ENCODE data around the gene MACROD2.

Gene MACROD2

GRCh38 chr20:15563836-15564235 lies 1568.5 kb downstream of the MACROD2 start:
- no peak for DNase-seq (ENCODE audit: low read depth)
- H3K4me3 ChIP-seq (ENCODE audit: control insufficient read depth, low read depth, low read length), result no peak overlapping the region
- TF ChIP-seq, protein P1, sequence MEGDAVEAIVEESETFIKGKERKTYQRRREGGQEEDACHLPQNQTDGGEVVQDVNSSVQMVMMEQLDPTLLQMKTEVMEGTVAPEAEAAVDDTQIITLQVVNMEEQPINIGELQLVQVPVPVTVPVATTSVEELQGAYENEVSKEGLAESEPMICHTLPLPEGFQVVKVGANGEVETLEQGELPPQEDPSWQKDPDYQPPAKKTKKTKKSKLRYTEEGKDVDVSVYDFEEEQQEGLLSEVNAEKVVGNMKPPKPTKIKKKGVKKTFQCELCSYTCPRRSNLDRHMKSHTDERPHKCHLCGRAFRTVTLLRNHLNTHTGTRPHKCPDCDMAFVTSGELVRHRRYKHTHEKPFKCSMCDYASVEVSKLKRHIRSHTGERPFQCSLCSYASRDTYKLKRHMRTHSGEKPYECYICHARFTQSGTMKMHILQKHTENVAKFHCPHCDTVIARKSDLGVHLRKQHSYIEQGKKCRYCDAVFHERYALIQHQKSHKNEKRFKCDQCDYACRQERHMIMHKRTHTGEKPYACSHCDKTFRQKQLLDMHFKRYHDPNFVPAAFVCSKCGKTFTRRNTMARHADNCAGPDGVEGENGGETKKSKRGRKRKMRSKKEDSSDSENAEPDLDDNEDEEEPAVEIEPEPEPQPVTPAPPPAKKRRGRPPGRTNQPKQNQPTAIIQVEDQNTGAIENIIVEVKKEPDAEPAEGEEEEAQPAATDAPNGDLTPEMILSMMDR (IDR thresholded peaks at IDR 0.05; ENCODE audit: control insufficient read depth, insufficient read depth, low read depth, low read length, missing control alignments), result no peak

DNA sequence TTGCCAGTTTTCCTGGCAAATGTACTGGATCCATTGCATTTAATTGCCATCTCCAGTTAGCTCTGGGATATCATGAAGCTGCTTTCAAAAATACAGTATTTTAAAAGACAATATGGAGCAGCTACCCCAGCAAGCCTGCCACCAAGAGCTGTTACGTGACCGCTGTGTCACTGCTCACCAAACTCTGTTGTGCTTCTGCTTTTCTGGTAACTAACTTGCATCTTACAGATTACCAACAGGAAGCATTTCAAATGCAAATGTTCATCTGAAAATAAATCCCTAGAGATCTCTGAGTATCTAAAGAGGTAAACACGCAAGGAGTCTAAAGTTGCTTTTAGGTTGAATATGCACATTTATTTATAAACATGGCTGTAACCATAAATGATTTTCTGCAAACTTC lies 1569.7 kb downstream of the MACROD2 start:
- TF ChIP-seq, protein P1 (IDR thresholded peaks at IDR 0.05; ENCODE audit: control insufficient read depth, insufficient read depth, low read depth, low read length, missing control alignments), result no peak
- H3K4me3 ChIP-seq (ENCODE audit: control insufficient read depth, low read depth, low read length), result no peak overlapping the region
- no peak for DNase-seq (ENCODE audit: low read depth)

DNA sequence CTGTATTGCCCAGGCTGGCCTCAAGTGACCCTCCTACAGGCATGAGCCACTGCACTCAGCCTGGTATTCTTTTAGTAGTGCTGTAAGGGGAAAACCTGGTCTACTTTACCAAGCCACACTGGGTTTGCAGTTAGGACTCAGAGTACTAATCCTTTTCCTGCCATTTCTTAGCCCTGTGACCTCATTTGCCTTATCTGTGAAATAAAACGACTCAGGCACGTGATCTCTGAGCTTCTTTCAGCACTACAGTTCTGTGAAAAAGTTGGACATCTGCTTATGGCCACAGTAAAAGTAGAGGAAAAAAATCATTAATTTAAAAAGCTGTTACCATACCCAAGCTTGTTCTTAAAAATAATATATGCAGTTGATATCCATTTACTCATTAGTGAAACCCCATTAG lies 1570.5 kb downstream of the MACROD2 start:
- no peak overlapping the region for H3K4me3 ChIP-seq (ENCODE audit: control insufficient read depth, low read depth, low read length)

GRCh38 chr20:15567219-15567618 lies 1571.9 kb downstream of the MACROD2 start:
- DNase-seq (ENCODE audit: low read depth), result no peak
- H3K4me3 ChIP-seq (ENCODE audit: control insufficient read depth, low read depth, low read length), result no peak overlapping the region
- TF ChIP-seq, protein P1 (IDR thresholded peaks at IDR 0.05; ENCODE audit: control insufficient read depth, insufficient read depth, low read depth, low read length, missing control alignments), result no peak

More for the DNA sequence above, 1570.5 kb downstream of the MACROD2 start:
- no peak for DNase-seq (ENCODE audit: low read depth)
- TF ChIP-seq, protein P1 (IDR thresholded peaks at IDR 0.05; ENCODE audit: control insufficient read depth, insufficient read depth, low read depth, low read length, missing control alignments), result no peak

DNA sequence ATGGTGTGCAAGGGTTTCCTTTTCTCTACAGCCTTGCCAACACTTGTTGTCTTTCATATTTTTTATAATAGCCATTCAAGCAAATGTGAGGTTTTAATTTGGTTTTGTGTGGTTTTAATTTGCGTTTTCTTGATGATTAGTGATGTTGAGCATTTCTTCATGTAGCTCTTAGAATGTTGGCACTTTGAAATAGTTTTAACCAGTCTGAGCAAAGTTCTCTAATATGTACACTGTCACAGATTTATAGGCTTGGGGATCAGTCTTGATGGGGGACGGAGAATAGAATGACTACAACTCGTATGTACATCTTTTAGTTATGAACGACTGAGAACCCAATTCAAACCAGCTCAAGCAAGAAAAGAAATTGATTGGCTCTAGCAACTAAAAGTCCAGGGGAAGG lies 1574.8 kb downstream of the MACROD2 start:
- TF ChIP-seq, protein P1 (IDR thresholded peaks at IDR 0.05; ENCODE audit: control insufficient read depth, insufficient read depth, low read depth, low read length, missing control alignments), result no peak

DNA sequence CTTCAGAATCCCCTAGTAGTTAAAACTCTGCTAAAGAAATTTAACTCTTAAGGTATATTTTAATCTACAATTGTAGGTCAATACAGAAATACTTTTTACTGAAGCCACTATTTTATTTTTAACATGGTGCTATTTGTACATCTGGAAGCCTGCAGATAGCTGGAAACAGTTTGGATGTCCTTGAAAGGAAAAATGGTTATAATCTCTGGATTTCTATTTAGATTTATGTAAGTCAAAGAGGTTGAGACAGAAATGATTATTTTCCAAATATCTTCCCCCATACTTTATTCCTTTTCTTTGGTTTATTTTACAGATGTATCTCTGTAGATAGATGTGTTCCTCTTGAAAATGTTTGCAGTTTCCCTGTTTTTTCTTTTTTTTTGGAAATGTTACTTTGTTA lies 1575.7 kb downstream of the MACROD2 start:
- H3K4me3 ChIP-seq (ENCODE audit: control insufficient read depth, low read depth, low read length), result no peak overlapping the region
- TF ChIP-seq, protein P1 (IDR thresholded peaks at IDR 0.05; ENCODE audit: control insufficient read depth, insufficient read depth, low read depth, low read length, missing control alignments), result no peak
- DNase-seq (ENCODE audit: low read depth), result no peak

More for the DNA sequence above, 1574.8 kb downstream of the MACROD2 start:
- no peak for DNase-seq (ENCODE audit: low read depth)
- no peak overlapping the region for H3K4me3 ChIP-seq (ENCODE audit: control insufficient read depth, low read depth, low read length)

GRCh38 chr20:15575255-15575654 lies 1579.9 kb downstream of the MACROD2 start:
- TF ChIP-seq, protein P1 (IDR thresholded peaks at IDR 0.05; ENCODE audit: control insufficient read depth, insufficient read depth, low read depth, low read length, missing control alignments), result no peak
- no peak overlapping the region for H3K4me3 ChIP-seq (ENCODE audit: control insufficient read depth, low read depth, low read length)
- DNase-seq (ENCODE audit: low read depth), result no peak
